Osteocyte (in vitro differentiated cells): Measurements from ENCODE around the gene CXCL13. TPM values are rescaled to one million over a fixed set of nuclear protein-coding genes. Genes with fewer than 3 reads are reported as not detected.
A peak's percentile ranks its signal among the peaks of the same experiment; 100 is the strongest.
"Not testable (repeated sequence)": the region's sequence is repeated elsewhere in the genome, so short reads cannot be mapped to it uniquely, and the experiment has no call there.

Source experiments
- DNase-seq: peaks from one replicate; pipeline ENCODE4 v3.0.0; 2021; ENCODE audit warnings: mixed read lengths; ENCODE audit not compliant: unreplicated experiment; ENCODE audit errors: extremely low spot score
- H3K27ac Mint-ChIP-seq: one replicate; pipeline ENCODE4 v1.8.0; 2021; ENCODE audit warnings: mild to moderate bottlenecking, mixed read lengths; ENCODE audit not compliant: unreplicated experiment
- H3K27me3 Mint-ChIP-seq: one replicate; pipeline ENCODE4 v1.8.0; 2021; ENCODE audit warnings: mixed read lengths; ENCODE audit not compliant: unreplicated experiment
- H3K36me3 Mint-ChIP-seq: one replicate; pipeline ENCODE4 v1.8.0; 2021; ENCODE audit warnings: mixed read lengths; ENCODE audit not compliant: unreplicated experiment
- H3K4me1 Mint-ChIP-seq: one replicate; pipeline ENCODE4 v1.8.0; 2021; ENCODE audit warnings: mixed read lengths; ENCODE audit not compliant: unreplicated experiment
- H3K4me3 Mint-ChIP-seq: one replicate; pipeline ENCODE4 v1.8.0; 2021; ENCODE audit warnings: mild to moderate bottlenecking, moderate library complexity, mixed read lengths; ENCODE audit not compliant: unreplicated experiment
- H3K9me3 Mint-ChIP-seq: one replicate; pipeline ENCODE4 v1.8.0; 2021; ENCODE audit warnings: mixed read lengths; ENCODE audit not compliant: unreplicated experiment
- total RNA-seq: library from RNA; stranded (reverse); gene quantifications from 2 replicates; pipeline ENCODE4 v1.2.1, GENCODE V29; 2021
- TF ChIP-seq, protein P1 (sequence below): fragments of 200-600 bp; sonication (generic); IDR thresholded peaks from 2 replicates; pipeline ENCODE4 v1.5.0; 2021; ENCODE audit warnings: antibody characterized with exemption, mild to moderate bottlenecking, moderate library complexity

CXCL13 gene
- total RNA-seq, 1 donor from 2014 or later: not detected

- DNase-seq: no peak
- H3K36me3 Mint-ChIP-seq: no peaks in the 10 kb centered on the region
- H3K27ac Mint-ChIP-seq: no peak overlapping the region
- peaks cover 9% of the 10 kb centered on the region for H3K27me3 Mint-ChIP-seq
- peaks cover 6% of the 10 kb centered on the region for H3K4me1 Mint-ChIP-seq
- H3K9me3 Mint-ChIP-seq: peaks cover 23% of the 10 kb centered on the region
- H3K4me3 Mint-ChIP-seq: no peak overlapping the region
- TF ChIP-seq, protein P1, sequence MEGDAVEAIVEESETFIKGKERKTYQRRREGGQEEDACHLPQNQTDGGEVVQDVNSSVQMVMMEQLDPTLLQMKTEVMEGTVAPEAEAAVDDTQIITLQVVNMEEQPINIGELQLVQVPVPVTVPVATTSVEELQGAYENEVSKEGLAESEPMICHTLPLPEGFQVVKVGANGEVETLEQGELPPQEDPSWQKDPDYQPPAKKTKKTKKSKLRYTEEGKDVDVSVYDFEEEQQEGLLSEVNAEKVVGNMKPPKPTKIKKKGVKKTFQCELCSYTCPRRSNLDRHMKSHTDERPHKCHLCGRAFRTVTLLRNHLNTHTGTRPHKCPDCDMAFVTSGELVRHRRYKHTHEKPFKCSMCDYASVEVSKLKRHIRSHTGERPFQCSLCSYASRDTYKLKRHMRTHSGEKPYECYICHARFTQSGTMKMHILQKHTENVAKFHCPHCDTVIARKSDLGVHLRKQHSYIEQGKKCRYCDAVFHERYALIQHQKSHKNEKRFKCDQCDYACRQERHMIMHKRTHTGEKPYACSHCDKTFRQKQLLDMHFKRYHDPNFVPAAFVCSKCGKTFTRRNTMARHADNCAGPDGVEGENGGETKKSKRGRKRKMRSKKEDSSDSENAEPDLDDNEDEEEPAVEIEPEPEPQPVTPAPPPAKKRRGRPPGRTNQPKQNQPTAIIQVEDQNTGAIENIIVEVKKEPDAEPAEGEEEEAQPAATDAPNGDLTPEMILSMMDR: no peak
These were observed 30.3 kb downstream of the CXCL13 start for GRCh38 chr4:77635876-77636275.

- H3K4me1 Mint-ChIP-seq: peaks cover 6% of the 10 kb centered on the region
These were observed 31.3 kb downstream of the CXCL13 start for GRCh38 chr4:77636902-77637301.

GRCh38 chr4:77644069-77644468, 38.4 kb downstream of the CXCL13 start:
- not testable (repeated sequence) for H3K4me3 Mint-ChIP-seq, H3K4me1 Mint-ChIP-seq

More at GRCh38 chr4:77636902-77637301, 31.3 kb downstream of the CXCL13 start:
- TF ChIP-seq, protein P1: no peak
- Mint-ChIP-seq H3K27ac (peak overlapping the region; percentile 41), H3K9me3 (peaks cover 23% of the 10 kb centered on the region), H3K27me3 (peaks cover 10% of the 10 kb centered on the region), H3K36me3 (no peaks in the 10 kb centered on the region), H3K4me3 (no peak overlapping the region)
- DNase-seq: no peak

DNA sequence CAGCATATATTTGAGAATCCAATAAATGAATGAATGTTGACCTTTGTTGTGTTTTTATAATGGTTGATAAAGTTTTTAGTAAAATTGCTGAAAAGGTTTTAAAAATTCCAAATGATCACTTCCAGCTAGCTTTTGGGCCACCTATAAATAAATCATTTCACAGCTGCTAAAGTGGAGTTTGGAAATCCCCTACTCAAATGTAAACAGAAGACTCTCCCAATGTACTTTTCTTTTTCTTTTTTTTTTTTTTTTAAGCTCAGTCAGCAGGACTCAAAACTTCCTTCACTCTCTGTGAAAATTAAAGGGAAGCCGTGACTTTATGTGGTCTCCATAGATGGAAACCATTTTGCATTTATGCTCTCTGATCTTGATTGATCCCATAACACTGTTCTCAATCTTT, 45.2 kb downstream of the CXCL13 start:
- H3K4me3 Mint-ChIP-seq: no peak overlapping the region
- no peak for DNase-seq
- no peak overlapping the region for H3K27ac Mint-ChIP-seq
- TF ChIP-seq, protein P1: no peak
- H3K4me1 Mint-ChIP-seq: peaks cover 11% of the 10 kb centered on the region
- H3K36me3 Mint-ChIP-seq: no peaks in the 10 kb centered on the region
- peaks cover 25% of the 10 kb centered on the region for H3K27me3 Mint-ChIP-seq
- peaks cover 18% of the 10 kb centered on the region for H3K9me3 Mint-ChIP-seq

More at GRCh38 chr4:77644069-77644468, 38.4 kb downstream of the CXCL13 start:
- H3K27ac Mint-ChIP-seq, DNase-seq, H3K36me3 Mint-ChIP-seq: not testable (repeated sequence)
- Mint-ChIP-seq H3K9me3 (peaks cover 44% of the 10 kb centered on the region), H3K27me3 (peaks cover 21% of the 10 kb centered on the region)

- H3K4me3 Mint-ChIP-seq: no peak overlapping the region
- peaks cover 11% of the 10 kb centered on the region for H3K4me1 Mint-ChIP-seq
- TF ChIP-seq, protein P1: no peak
- H3K27me3 Mint-ChIP-seq: peaks cover 34% of the 10 kb centered on the region
- H3K36me3 Mint-ChIP-seq: no peaks in the 10 kb centered on the region
- no peak for DNase-seq
- no peak overlapping the region for H3K27ac Mint-ChIP-seq
- H3K9me3 Mint-ChIP-seq: peaks cover 10% of the 10 kb centered on the region
These were observed 46.2 kb downstream of the CXCL13 start for GRCh38 chr4:77651820-77652219.
